Lung (tissue), 12 donors: ENCODE data around the gene P3R3URF. TPM values are rescaled to one million over a fixed set of nuclear protein-coding genes. Genes with fewer than 3 reads are reported as not detected.

ENCODE experiments used
- ATAC-seq: fragments of 200-7000 bp; cut with Tn5 transposase; one replicate; pipeline ENCODE4 v1.9.1; 2020; ENCODE audit warnings: moderate number of reproducible peaks; ENCODE audit not compliant: insufficient read depth, low FRiP score
- DNase-seq, 3 donors: peaks; one replicate each; pipeline ENCODE4 v3.0.0-alpha.2; 2013 to 2017
- H3K27ac ChIP-seq, 2 donors: one replicate each; pipeline ENCODE4 v1.5.1; 2013; ENCODE audit warnings: mild to moderate bottlenecking in 2 of 2, moderate library complexity in 2 of 2, control low read depth in 1 of 2, inconsistent platforms in 1 of 2, low read depth in 1 of 2, low read length in 1 of 2
- H3K27me3 ChIP-seq, 3 donors: one replicate each; pipeline ENCODE4 v1.5.1; 2013; ENCODE audit warnings: low read length in 2 of 3; ENCODE audit not compliant: control insufficient read depth in 3 of 3, insufficient read depth in 3 of 3
- H3K36me3 ChIP-seq, 4 donors: one replicate each; pipeline ENCODE4 v1.5.1; 2013; ENCODE audit warnings: low read length in 4 of 4, mild to moderate bottlenecking in 1 of 4, moderate library complexity in 1 of 4; ENCODE audit not compliant: control insufficient read depth in 4 of 4, insufficient read depth in 4 of 4
- H3K4me1 ChIP-seq, 5 donors: one replicate each; pipeline ENCODE4 v1.5.1; 2013; ENCODE audit warnings: low read length in 5 of 5, mild to moderate bottlenecking in 2 of 5, moderate library complexity in 1 of 5; ENCODE audit not compliant: control insufficient read depth in 5 of 5, insufficient read depth in 5 of 5
- H3K4me3 ChIP-seq: one replicate; pipeline ENCODE4 v1.5.1; 2013; ENCODE audit warnings: mild to moderate bottlenecking, control low read depth, moderate library complexity
- H3K9ac ChIP-seq, 2 donors: one replicate each; pipeline ENCODE4 v1.5.1; 2013; ENCODE audit warnings: low read length in 2 of 2, control low read depth in 1 of 2; ENCODE audit not compliant: insufficient read depth in 1 of 2
- H3K9me3 ChIP-seq, 4 donors: one replicate each; pipeline ENCODE4 v1.5.1; 2013; ENCODE audit warnings: low read length in 3 of 4, mild to moderate bottlenecking in 1 of 4, moderate library complexity in 1 of 4; ENCODE audit not compliant: control insufficient read depth in 4 of 4, insufficient read depth in 3 of 4
- WGBS, 2 donors: extraction: QIAGEN DNeasy Blood & Tissue Kit; methylation state at CpG; one replicate each; pipeline ENCODE4 v1.1.7; 2013; 5-methylcytosine and 5-hydroxymethylcytosine counted together
- polyA plus RNA-seq, 2 donors: library from polyadenylated mRNA; stranded (reverse); fragments of 200-250 nt; gene quantifications; one replicate each; pipeline ENCODE4 v1.2.1, GENCODE V29; 2013
- total RNA-seq, 2 donors: library from RNA; depleted of rRNA in 1 of 2; stranded (reverse); fragments of >200 nt in 1 of 2; gene quantifications; one replicate each; pipeline ENCODE4 v1.2.1, GENCODE V29; 2014 to 2021
- TF ChIP-seq, protein P1 (sequence below): IDR thresholded peaks from 2 replicates; pipeline ENCODE4 v1.5.1; 2012; ENCODE audit warnings: mild to moderate bottlenecking; ENCODE audit errors: control extremely low read depth, extremely low read depth
- donor health status: control.
- donor health status: control.
- donor health status: Bipolar disorder and iron deficiency.
- donor health status: healthy.
- donor health status: DM: yes; HTN: yes; CAD: no.

Gene P3R3URF
- total and polyA plus RNA-seq, 4 donors: not detected

DNA sequence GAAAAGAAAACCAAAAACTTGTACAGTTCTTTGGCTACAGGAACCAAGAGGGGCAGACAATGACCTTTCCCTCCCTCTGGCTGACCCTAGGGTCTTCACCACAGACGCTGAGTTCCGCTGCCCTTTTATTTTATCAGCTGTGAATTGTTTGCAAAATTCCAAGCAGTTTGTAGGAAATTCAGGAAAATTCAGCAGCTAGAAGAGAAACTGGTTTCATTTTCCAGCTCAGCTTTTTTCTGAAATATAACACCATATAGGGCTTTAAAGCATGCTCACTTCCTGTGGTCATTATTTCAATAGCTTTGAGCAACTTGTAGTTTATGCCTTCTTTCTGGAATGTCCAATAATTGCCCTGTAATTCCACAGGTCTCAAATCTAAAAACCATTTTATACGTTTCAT is 38.4 kb downstream of the P3R3URF start:
- Histone ChIP-seq H3K9me3 (no peaks in the 10 kb centered on the region), H3K9ac (peak overlapping the region in 1 of 2 donors; percentile 74), H3K4me3 (no peak overlapping the region), H3K27me3 (no peaks in the 10 kb centered on the region), H3K36me3 (no peaks in the 10 kb centered on the region), H3K27ac (no peak overlapping the region), H3K4me1 (peaks cover 1 to 17% (median 9%) of the 10 kb centered on the region in 5 donors)
- TF ChIP-seq, protein P1, sequence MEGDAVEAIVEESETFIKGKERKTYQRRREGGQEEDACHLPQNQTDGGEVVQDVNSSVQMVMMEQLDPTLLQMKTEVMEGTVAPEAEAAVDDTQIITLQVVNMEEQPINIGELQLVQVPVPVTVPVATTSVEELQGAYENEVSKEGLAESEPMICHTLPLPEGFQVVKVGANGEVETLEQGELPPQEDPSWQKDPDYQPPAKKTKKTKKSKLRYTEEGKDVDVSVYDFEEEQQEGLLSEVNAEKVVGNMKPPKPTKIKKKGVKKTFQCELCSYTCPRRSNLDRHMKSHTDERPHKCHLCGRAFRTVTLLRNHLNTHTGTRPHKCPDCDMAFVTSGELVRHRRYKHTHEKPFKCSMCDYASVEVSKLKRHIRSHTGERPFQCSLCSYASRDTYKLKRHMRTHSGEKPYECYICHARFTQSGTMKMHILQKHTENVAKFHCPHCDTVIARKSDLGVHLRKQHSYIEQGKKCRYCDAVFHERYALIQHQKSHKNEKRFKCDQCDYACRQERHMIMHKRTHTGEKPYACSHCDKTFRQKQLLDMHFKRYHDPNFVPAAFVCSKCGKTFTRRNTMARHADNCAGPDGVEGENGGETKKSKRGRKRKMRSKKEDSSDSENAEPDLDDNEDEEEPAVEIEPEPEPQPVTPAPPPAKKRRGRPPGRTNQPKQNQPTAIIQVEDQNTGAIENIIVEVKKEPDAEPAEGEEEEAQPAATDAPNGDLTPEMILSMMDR: no peak
- peak in 2 of 3 donors; percentile 56 to 63 for DNase-seq
- ATAC-seq: no peak
- WGBS, 2 donors: 69 to 76% methylated on average over 3 of the region's 3 CpGs

DNA sequence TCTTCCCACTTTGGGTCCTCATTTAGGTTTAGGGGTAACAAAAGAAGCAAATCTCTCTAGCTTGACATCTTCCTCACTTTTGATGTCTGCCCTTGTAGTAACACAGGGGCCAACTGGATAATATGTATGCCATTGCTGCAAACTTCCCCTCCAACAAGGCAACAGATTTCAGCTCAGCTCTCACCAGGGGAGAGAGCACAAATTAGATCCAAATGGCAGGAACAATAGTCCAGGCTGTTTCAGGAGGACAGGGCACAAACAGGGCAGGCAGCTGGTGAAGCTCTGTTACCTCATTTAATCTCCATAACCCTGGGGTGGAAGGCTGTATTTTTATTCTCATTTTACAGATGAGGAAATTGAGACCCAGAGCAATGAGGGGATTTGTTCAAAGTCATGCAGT is 39.6 kb downstream of the P3R3URF start:
- TF ChIP-seq, protein P1: no peak
- Histone ChIP-seq H3K9me3 (no peaks in the 10 kb centered on the region), H3K27me3 (no peaks in the 10 kb centered on the region), H3K4me1 (peaks cover 1 to 17% (median 9%) of the 10 kb centered on the region in 5 donors), H3K36me3 (no peaks in the 10 kb centered on the region), H3K4me3 (no peak overlapping the region), H3K27ac (no peak overlapping the region), H3K9ac (no peak overlapping the region)
- ATAC-seq: no peak
- no peak for DNase-seq

DNA sequence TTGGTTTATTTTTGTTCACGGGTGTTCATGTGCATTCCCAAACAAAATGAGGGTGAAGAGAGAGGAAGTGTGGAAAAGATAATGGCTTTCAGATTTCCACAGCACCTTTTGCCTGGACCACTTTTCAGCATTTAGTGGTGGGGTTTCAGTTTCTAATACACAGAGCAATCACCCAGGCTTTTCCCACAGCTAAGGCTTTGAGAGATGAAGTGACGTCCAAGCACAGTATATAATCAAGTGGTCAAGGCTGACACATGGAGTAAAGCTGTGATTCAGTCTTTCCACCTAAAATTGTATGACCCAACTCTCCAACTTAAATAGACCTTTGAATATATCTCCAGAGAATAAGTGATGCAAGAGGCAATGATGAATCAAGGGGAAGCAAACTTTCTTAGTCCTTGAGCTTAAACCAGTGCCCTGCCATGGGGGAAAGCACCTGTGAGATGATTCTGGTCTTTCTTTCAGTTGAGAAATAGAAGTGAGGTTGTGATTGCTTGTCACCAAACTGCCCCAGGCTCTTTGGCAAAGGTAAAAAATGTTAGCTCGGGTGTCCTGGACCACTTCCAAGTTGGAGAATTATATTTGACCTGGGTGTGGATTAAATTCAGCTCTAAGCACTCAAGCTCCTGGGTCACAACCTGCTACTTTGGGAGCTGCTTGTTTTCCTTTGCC is 41.5 kb downstream of the P3R3URF start:
- Histone ChIP-seq H3K4me1 (peaks cover 1 to 20% (median 9%) of the 10 kb centered on the region in 5 donors), H3K27me3 (no peaks in the 10 kb centered on the region), H3K27ac (peak overlapping the region; percentile 37 to 94), H3K9ac (no peak overlapping the region), H3K9me3 (no peaks in the 10 kb centered on the region), H3K4me3 (no peak overlapping the region), H3K36me3 (no peaks in the 10 kb centered on the region)
- TF ChIP-seq, protein P1: no peak
- no peak for ATAC-seq
- no peak for DNase-seq
- WGBS, 2 donors: 45 to 66% methylated on average over 3 of the region's 3 CpGs
